ENCODE data around the gene PACRG.

DNA sequence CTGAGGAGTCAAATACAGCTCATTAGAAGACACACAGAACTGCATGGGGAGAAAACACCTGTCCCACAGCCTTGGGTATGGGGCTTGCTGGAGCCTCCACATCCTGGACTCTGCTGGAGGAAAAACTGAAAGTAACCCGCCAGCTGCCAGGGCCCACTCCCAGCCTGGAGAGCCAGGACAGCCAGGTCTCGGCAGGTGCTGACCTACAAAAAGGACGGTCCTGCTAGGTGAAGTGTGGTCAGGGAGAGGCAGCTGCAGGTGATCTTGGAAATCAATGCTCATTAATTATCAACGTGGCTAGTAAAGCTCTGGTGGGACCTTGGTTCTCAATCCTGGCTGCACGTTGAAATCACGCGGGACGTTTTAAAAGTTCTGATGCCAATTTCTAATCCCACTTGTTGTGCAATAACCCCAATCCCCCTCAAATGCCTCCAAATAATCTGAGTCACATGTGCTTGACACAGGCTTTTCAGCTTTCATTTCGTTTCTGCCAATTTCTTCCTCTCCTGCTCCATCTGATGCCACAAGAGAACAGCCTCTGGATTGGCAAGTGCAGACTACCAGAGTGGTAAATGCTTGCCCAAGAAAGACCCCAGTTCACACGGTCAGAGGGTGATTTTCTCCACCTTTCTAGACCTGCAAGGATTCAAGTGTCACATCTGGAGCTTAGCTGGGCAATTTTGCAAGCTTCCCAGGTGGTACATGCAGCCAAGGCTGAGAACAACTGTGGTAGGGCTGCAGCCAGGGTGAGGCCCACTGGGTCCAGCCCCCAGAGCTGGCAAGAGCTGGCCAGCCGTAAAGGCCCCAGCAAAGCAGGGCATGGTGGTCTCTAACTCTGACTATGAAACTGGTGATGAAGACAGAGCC lies 434.5 kb downstream of the PACRG start:
- TF ChIP-seq, protein P1, sequence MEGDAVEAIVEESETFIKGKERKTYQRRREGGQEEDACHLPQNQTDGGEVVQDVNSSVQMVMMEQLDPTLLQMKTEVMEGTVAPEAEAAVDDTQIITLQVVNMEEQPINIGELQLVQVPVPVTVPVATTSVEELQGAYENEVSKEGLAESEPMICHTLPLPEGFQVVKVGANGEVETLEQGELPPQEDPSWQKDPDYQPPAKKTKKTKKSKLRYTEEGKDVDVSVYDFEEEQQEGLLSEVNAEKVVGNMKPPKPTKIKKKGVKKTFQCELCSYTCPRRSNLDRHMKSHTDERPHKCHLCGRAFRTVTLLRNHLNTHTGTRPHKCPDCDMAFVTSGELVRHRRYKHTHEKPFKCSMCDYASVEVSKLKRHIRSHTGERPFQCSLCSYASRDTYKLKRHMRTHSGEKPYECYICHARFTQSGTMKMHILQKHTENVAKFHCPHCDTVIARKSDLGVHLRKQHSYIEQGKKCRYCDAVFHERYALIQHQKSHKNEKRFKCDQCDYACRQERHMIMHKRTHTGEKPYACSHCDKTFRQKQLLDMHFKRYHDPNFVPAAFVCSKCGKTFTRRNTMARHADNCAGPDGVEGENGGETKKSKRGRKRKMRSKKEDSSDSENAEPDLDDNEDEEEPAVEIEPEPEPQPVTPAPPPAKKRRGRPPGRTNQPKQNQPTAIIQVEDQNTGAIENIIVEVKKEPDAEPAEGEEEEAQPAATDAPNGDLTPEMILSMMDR (IDR thresholded peaks at IDR 0.05) = no peak
- TF ChIP-seq ESRRA (CRISPR knock-in tag; IDR thresholded peaks at IDR 0.05; ENCODE audit: borderline replicate concordance) = no peak
- TF ChIP-seq, protein P2, sequence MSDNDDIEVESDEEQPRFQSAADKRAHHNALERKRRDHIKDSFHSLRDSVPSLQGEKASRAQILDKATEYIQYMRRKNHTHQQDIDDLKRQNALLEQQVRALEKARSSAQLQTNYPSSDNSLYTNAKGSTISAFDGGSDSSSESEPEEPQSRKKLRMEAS (CRISPR knock-in tag; IDR thresholded peaks at IDR 0.05) = no peak
- no peak for TF ChIP-seq ZNF263 (CRISPR knock-in tag; IDR thresholded peaks at IDR 0.05; ENCODE audit: low read depth)
- TF ChIP-seq, protein P3, sequence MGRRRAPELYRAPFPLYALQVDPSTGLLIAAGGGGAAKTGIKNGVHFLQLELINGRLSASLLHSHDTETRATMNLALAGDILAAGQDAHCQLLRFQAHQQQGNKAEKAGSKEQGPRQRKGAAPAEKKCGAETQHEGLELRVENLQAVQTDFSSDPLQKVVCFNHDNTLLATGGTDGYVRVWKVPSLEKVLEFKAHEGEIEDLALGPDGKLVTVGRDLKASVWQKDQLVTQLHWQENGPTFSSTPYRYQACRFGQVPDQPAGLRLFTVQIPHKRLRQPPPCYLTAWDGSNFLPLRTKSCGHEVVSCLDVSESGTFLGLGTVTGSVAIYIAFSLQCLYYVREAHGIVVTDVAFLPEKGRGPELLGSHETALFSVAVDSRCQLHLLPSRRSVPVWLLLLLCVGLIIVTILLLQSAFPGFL (CRISPR knock-in tag; IDR thresholded peaks at IDR 0.05; ENCODE audit: borderline replicate concordance) = no peak
- no peak for TF ChIP-seq FOXP1 (CRISPR knock-in tag; IDR thresholded peaks at IDR 0.05; ENCODE audit: borderline replicate concordance)
- TF ChIP-seq ZNF671 (CRISPR knock-in tag; IDR thresholded peaks at IDR 0.05) = no peak
- TF ChIP-seq, protein P4, sequence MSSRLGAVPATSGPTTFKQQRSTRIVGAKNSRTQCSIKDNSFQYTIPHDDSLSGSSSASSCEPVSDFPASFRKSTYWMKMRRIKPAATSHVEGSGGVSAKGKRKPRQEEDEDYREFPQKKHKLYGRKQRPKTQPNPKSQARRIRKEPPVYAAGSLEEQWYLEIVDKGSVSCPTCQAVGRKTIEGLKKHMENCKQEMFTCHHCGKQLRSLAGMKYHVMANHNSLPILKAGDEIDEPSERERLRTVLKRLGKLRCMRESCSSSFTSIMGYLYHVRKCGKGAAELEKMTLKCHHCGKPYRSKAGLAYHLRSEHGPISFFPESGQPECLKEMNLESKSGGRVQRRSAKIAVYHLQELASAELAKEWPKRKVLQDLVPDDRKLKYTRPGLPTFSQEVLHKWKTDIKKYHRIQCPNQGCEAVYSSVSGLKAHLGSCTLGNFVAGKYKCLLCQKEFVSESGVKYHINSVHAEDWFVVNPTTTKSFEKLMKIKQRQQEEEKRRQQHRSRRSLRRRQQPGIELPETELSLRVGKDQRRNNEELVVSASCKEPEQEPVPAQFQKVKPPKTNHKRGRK (CRISPR knock-in tag; IDR thresholded peaks at IDR 0.05; ENCODE audit: borderline replicate concordance) = no peak
- TF ChIP-seq, protein P5, sequence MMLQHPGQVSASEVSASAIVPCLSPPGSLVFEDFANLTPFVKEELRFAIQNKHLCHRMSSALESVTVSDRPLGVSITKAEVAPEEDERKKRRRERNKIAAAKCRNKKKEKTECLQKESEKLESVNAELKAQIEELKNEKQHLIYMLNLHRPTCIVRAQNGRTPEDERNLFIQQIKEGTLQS (CRISPR knock-in tag; conservative IDR thresholded peaks at IDR 0.05) = no peak
